Breast epithelium (tissue), 3 donors: ENCODE results near the gene MAP3K5.

ENCODE experiments used
- POLR2A ChIP-seq: fragments of 450-650 bp; IDR thresholded peaks from one replicate; pipeline ENCODE4 v1.6.1; 2016; ENCODE audit warnings: antibody characterized with exemption, mild to moderate bottlenecking, moderate library complexity
- POLR2AphosphoS5 ChIP-seq, 3 donors: sonication (generic); formaldehyde crosslinking; IDR thresholded peaks; one replicate each; pipeline ENCODE4 v1.6.1; 2017; ENCODE audit warnings: antibody characterized with exemption in 3 of 3
- TF ChIP-seq, protein P1 (sequence below), 3 donors: fragments of 450-650 bp; IDR thresholded peaks; one replicate each; pipeline ENCODE4 v1.5.1; 2016 to 2017; ENCODE audit warnings: antibody characterized with exemption in 3 of 3, mild to moderate bottlenecking in 3 of 3, moderate library complexity in 3 of 3

DNA sequence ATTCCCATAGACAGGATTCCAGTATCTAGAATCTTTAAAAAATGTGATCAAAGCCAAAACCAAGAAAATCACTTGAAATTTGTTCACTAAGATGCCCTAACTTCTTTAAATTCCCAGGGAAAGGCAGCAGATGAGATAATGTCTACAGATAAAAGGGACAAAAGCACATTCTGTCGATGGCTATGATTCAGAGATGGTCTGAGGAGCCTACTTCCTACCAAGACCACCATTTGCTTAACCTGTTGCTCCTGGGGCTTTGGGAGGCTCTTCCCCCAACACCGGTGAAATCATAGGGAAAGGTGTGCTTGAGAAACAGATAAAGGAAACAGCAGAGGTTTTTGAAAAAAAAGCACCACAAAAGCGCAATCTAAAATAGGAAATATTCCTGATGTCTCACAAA lies 123.7 kb downstream of the MAP3K5 start:
- TF ChIP-seq, protein P1, sequence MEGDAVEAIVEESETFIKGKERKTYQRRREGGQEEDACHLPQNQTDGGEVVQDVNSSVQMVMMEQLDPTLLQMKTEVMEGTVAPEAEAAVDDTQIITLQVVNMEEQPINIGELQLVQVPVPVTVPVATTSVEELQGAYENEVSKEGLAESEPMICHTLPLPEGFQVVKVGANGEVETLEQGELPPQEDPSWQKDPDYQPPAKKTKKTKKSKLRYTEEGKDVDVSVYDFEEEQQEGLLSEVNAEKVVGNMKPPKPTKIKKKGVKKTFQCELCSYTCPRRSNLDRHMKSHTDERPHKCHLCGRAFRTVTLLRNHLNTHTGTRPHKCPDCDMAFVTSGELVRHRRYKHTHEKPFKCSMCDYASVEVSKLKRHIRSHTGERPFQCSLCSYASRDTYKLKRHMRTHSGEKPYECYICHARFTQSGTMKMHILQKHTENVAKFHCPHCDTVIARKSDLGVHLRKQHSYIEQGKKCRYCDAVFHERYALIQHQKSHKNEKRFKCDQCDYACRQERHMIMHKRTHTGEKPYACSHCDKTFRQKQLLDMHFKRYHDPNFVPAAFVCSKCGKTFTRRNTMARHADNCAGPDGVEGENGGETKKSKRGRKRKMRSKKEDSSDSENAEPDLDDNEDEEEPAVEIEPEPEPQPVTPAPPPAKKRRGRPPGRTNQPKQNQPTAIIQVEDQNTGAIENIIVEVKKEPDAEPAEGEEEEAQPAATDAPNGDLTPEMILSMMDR (IDR thresholded peaks at IDR 0.05) = no peak
- no peak for TF ChIP-seq POLR2AphosphoS5 (IDR thresholded peaks at IDR 0.05)
- no peak for TF ChIP-seq POLR2A
